Omental fat pad (tissue), 4 donors: ENCODE data around the gene TECPR1. TPM values are rescaled to one million over a fixed set of nuclear protein-coding genes. Genes with fewer than 3 reads are reported as not detected.
A peak's percentile ranks its signal among the peaks of the same experiment; 100 is the strongest.

Source experiments
- ATAC-seq: fragments of 150-250 bp; one replicate; pipeline ENCODE4 v1.9.1; 2016; ENCODE audit warnings: mild to moderate bottlenecking, moderate library complexity; ENCODE audit not compliant: low FRiP score
- DNase-seq: peaks from one replicate; pipeline ENCODE4 v3.0.0-alpha.2; 2019; ENCODE audit warnings: low spot score
- total RNA-seq, 4 donors: library from RNA; depleted of rRNA; stranded (reverse); fragments of >200 nt; gene quantifications; one replicate each; pipeline ENCODE4 v1.1.0, GENCODE V29; 2016
- TF ChIP-seq, protein P1 (sequence below), 3 donors: fragments of 450-650 bp; IDR thresholded peaks; one replicate each; pipeline ENCODE4 v1.5.1; 2016 to 2017; ENCODE audit warnings: antibody characterized with exemption in 3 of 3, mild to moderate bottlenecking in 3 of 3, moderate library complexity in 2 of 3

TECPR1 gene, protein sequence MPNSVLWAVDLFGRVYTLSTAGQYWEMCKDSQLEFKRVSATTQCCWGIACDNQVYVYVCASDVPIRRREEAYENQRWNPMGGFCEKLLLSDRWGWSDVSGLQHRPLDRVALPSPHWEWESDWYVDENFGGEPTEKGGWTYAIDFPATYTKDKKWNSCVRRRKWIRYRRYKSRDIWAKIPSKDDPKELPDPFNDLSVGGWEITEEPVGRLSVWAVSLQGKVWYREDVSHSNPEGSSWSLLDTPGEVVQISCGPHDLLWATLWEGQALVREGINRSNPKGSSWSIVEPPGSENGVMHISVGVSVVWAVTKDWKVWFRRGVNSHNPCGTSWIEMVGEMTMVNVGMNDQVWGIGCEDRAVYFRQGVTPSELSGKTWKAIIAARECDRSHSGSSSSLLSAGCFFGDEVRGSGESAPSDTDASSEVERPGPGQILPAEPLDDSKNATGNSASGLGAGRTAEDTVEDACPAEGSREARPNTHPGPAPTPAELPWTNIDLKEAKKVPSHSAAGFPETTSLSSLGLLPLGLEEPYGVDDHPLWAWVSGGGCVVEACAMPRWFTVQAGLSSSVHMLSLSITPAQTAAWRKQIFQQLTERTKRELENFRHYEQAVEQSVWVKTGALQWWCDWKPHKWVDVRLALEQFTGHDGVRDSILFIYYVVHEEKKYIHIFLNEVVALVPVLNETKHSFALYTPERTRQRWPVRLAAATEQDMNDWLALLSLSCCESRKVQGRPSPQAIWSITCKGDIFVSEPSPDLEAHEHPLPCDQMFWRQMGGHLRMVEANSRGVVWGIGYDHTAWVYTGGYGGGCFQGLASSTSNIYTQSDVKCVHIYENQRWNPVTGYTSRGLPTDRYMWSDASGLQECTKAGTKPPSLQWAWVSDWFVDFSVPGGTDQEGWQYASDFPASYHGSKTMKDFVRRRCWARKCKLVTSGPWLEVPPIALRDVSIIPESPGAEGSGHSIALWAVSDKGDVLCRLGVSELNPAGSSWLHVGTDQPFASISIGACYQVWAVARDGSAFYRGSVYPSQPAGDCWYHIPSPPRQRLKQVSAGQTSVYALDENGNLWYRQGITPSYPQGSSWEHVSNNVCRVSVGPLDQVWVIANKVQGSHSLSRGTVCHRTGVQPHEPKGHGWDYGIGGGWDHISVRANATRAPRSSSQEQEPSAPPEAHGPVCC
- 10 to 100 TPM; 12.0 to 36.3 (median 17.1) TPM for total RNA-seq

DNA sequence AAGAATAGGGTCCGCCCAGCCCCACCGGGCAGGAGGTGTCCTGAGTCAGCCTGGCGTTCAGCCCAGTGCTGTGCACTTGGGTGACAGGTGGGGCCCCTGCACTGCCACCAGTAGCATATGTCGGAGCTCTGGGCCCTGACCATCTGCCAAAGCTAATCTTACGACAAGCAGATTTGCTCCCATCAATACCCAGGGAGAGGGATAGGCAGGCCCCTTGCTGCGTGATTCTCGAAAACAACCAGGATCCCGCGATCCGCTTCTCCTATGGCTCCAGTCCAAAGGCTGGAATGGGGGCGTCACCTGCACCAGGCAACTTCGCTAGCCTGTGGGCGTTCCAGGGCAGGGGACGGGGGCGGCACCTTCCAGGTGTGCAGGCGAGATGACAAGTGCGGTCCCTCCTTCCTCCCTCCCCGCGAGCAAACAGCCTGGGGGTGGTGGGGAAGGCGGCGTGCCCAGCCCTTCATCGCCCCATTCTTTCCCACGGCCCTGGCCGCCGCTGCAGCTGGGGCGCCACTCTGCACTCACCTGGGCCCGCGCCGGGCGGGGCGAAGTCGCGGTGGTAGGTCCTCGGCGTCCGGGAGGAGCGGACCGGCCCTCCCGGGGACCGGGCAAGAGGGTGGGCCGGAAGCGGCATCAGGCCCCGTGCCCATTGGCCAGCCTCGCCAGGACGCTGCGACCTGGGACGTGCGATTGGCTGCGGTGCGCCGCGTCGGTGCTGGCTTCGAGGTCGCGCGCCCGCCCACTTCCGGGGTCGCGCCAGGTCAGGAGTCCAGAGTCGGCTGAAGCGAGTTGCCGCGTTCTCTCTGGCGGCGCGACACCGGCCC lies at the start of gene TECPR1:
TECPR1 (minus strand) TSS at position 632 of the 824 bp plus-strand sequence. CDS start 6,086 bp downstream, outside the sequence.
- peak; percentile 66 for DNase-seq
- peak; percentile 99 for ATAC-seq
- TF ChIP-seq, protein P1, sequence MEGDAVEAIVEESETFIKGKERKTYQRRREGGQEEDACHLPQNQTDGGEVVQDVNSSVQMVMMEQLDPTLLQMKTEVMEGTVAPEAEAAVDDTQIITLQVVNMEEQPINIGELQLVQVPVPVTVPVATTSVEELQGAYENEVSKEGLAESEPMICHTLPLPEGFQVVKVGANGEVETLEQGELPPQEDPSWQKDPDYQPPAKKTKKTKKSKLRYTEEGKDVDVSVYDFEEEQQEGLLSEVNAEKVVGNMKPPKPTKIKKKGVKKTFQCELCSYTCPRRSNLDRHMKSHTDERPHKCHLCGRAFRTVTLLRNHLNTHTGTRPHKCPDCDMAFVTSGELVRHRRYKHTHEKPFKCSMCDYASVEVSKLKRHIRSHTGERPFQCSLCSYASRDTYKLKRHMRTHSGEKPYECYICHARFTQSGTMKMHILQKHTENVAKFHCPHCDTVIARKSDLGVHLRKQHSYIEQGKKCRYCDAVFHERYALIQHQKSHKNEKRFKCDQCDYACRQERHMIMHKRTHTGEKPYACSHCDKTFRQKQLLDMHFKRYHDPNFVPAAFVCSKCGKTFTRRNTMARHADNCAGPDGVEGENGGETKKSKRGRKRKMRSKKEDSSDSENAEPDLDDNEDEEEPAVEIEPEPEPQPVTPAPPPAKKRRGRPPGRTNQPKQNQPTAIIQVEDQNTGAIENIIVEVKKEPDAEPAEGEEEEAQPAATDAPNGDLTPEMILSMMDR (IDR thresholded peaks at IDR 0.05): no peak

DNA sequence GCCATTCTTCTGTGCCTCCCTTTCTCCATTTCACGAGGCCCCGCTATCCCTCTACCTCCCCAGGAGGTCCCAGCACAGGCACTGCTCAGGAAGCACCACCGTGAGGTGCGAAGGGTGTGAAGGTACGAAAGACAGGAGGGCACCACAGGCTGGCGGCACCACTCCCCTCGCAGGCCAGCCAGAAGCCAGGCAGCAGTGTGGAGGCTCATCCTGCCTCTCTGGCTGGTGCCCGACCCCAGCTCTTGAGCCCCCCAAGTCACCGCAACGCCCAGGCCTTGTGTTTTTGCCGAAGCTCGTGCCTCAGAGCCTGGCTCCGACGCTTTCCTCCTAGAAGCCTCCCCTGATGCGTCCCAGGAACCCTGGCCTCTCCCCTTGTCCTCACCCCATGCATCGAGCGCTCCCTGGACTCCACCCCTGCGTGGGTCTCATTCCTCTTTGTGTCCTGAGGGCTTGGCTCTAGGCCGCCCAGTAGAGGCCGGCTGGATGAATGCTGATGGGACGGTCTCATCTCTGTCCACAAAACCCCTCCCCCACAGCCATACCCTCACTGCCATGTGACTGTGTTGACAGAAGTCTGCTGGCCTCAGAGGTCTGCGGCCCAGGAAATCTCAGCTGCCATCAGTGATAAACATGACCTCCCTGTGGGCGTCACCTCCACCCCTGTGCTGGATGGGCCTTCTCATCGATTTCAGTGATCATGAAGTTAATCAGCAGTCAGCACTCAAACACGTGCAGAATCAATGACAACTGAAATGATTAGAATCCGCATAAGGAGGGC lies 48.8 kb upstream of the TECPR1 start:
- no peak for ATAC-seq

DNA sequence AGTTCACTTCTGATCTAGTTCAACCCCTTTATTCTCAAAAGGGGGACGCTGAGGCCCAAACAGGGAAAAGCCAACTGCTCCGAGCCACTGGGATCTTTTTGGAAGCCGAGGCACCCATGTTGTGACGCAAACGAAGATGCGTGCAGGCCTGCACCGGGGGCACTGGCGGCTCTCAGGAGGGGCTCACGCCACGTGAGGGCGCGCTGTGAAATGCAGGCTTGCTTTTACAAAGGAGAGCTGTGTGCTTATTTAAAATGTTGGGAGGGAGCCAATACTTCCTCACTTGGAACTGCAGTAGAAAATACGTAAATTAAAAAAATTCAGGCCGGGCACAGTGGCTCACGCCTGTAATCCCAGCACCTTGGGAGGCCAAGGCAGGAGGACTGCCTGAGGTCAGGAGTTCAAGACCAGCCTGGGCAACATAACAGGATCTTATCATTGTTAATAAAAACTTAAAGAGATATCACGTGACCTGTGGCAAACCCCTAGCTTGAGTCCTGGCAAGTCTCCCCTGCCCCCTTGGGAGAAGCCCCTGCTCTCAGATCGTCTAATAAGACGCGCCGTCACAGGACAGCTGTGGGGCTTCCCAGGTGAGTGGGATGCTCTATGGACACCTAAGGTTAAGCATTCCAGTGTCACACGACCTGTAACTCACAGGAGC lies 45.7 kb upstream of the TECPR1 start:
- ATAC-seq (no peak), DNase-seq (no peak)
- TF ChIP-seq, protein P1 (IDR thresholded peaks at IDR 0.05): no peak

More for the DNA sequence above, 48.8 kb upstream of the TECPR1 start:
- no peak for DNase-seq
- TF ChIP-seq, protein P1 (IDR thresholded peaks at IDR 0.05): no peak

DNA sequence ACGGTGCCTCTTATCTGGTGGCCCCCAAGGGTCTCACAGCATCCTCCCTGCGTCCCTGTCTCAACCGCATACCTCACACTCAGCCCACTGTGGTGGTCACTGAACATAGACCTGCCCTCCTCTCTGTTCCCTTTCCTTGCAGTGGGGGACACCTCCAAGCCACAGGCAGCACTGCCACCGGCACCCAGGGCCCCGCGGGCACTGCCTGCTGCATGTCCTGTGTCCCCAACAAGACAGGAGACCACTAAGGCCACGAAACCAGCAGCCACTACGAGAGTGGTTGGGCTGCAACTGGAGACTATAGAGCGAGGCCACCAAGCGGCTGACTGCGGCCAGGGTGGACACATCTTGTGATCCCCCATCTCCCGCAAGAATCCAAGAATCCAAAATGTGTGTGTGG lies 44.8 kb upstream of the TECPR1 start:
- TF ChIP-seq, protein P1 (IDR thresholded peaks at IDR 0.05): no peak
- no peak for DNase-seq
- ATAC-seq: no peak

DNA sequence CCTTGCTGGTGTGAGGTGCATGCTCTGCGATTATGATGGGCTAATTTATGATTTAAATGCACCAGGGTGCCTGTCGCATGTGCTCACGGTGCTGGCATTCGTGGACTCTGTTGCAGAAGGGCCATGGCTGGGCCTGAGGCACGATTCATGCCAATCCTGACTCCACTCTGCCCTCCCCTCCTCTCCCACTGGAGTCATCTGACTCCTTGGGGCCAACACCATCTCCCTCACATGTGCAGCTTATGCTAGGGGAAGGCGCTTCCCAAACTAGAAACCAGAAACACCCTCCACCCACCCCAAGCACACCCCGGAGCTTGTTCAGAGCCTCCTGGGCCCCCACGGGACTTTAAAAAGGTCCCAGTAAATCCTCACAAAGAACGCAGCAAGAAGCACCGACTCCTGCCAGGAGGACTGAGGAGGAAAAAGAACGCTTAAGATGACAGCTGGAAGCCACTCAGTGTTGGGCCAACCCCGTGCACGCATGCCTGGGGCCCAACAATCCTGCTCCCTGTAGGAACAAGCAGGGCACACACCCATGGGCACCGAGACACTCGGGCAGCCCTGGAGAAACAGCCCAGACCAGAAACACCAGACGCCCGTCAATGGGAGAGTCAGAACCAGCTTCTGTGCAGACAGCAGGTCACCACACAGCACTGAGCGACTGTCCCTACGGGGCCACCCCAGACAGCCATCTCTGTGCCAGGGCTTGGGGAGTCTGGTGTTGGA lies 43.6 kb upstream of the TECPR1 start:
- TF ChIP-seq, protein P1 (IDR thresholded peaks at IDR 0.05): no peak
- DNase-seq (no peak), ATAC-seq (no peak)
